SKM-1 treated with dmso at 0.1 percent for 144 hours (cell line): ENCODE measurements around the gene TGFB1.
A peak's percentile ranks its signal among the peaks of the same experiment; 100 is the strongest.

Experiments
- DNase-seq: peaks from one replicate; lab custom pipeline; 2025; ENCODE audit not compliant: unreplicated experiment; lab: John Stamatoyannopoulos, UW

The TGFB1 gene

DNA sequence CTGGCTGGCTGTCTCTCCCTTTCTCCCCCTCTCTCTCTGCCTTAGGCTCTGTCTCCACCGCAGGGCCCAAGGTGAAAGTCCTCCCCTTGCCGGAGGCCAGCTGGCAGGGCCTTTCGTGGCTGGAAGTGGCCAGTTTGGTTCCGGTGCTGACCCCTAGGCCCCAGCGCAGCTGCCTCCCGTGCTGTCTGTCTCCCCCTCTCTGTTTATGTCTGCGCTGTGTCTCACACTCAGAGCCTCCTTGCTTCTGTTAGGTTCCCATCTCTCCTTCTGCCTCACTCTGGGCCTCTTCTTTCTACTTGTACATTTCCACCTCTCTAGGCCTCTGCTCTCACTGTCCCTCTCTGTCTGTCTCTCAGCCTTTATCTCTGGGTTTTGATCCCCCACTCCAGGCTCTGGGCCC is 30.7 kb downstream of the TGFB1 start:
- DNase-seq: no peak

DNA sequence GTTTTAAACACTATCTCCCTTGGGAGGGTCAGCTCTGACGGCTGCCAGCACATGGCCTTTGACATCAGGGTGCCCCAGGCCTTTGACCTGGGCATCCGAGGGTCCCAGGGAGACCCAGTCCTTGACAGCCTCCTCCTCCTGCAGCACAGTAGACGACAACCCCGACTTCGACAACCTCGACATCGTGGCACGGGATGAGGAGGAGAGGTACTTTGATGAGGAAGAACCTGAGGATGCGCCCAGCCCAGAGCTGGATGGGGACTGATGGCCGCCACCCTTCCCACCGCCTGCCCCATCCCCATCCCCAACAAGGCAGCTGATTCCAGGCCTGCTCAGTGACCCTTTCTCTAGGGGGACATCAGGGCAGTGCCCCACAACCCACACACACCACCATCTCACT is 31.3 kb downstream of the TGFB1 start:
- no peak for DNase-seq

DNA sequence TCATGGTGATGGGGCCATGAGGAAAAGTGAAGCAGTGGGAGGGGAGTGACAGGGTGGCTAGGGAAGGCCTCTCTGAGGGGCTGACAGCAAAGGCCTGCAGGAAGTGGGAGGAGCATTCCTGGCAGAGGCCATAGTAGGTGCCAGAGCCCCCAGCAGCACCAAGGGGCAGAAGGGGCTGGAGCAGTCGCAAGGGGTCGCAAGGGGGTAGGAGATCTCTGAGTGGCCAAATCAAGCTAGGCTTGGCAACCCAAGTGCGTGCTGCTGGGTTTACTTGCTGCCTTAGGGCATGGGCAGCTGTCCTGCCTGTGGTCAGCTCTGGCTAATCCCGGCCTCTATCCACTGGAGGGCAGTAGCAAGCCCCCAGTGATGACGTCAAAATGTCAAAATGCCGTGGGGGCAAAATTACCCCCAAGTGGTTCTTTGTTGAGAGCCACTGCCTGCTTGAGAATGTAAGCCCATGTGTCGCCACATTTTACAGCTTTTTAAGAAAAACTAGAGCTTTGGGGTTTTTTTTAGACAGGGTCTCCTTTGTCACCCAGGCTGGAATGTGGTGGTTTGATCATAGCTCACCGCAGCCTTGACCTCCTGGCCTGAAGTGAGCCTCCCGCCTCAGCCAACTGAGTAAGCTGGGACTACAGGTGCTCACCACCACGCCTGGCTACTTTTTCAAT is 32.0 kb downstream of the TGFB1 start:
- no peak for DNase-seq

DNA sequence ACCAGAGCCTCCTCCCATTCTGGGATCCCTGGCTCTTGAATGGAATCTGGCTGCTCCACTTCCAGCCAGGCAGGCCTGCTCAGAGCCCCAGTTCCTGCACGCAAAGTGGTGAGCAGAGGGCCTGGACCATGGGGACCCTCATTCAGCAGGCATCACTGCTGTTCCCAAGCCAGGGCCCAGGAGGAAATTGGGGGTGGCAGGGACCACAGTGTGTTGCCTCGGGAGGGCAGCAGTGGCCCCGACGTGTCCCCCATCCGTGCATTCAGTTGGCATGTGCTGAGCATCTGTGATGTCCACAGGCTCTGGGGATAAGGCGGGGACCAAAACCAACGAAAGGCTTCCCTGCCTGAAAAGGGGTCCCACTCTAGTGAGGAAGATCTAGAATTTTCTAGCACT is 32.5 kb downstream of the TGFB1 start:
- DNase-seq: no peak

DNA sequence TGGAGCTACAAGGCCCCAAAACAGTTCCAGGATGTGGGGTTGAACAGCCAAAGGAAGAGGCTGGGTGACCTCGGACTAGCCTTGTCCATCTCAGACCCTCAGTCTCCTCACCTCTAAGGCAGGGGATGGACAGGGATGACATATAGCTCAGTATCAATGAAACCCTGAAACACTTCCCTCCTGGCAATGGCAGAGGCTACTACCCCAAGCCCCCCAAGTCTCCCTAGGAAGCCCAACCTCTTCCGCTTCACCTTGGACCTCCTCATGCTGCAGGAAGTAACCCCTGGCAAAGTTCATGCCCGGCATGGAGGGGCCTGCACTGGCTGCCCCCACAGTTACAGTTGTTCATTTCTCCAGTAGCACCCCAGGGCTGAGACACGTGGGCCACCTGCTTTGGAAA is 33.2 kb downstream of the TGFB1 start:
- no peak for DNase-seq

DNA sequence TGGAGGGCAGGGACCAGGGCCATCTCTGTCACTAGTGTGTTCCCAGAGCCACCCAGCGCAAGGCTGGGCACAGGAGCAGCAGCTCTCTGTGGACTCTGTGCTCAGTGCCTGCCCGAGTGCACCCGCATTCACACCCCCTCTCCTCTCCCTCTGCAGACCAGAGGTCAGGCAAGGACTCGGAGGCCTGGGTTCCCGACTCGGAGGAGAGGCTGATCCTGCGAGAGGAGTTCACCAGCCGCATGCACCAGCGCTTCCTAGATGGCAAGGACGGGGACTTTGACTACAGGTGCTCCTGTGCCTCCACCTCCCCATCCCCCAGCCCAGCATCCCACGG is 33.6 kb downstream of the TGFB1 start:
- DNase-seq: no peak

DNA sequence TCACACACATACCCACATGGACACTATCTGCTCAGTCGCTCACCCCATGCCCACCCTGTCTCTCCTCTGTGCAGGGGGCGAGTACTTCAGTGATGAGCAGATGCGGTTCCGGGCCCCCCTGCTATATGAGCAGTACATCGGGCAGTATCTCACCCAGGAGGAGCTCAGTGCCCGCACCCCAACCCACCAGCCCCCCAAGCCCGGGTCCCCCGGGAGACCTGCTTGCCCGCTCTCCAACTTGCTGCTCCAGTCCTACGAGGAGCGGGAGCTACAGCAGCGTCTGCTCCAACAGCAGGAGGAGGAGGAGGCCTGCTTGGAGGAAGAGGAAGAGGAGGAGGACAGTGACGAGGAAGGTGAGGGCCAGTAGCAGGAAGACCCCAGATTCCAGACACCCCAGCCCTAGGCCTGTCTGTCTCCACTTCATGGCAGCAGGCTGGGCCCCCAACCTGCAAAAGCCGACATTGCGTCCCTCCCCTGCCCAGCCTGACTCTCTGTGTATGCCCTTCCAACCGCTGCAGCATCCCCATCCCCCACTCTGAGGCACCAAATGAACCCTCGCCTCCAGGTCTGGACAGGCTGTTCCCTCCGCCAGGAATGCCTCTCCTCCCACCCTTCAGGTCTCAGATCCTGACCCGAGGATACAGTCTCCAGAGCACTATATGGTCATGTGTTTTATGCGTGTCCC is 34.1 kb downstream of the TGFB1 start:
- DNase-seq: no peak

DNA sequence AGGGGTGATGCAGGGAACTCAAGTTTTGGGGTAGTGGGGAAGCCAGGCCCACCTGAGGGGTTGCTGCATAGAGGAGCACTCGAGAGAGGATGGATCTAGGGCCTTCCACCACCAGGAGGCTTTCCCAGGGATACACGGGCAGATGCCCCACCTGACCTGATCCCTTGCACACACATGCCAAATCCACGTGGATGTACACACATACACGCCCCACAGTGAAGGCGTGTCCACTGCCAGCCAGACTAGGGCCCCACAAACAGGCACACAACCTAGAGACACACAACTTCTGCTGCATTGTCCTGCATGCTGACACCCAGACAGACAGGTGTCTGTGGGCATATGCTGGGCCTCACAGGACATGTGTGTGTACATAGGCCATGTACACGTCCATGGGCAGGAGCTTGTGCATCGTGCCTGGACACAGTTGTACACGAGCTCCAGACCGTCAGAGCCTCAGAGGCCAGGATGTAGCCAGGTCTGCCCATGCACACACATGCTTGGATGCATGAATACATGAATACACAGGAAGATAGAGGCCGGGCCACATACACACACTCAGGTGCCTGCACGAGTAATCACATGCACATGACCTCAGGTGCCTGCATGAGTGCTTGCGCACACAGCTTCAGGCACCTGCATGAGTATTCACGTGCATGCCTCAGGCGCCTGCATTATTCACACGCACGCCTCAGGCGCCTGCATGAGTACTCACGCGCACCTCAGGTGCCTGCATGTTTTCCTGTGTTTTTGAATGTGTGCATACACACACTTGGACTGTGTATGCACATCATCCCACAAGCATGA is 34.8 kb downstream of the TGFB1 start:
- DNase-seq: no peak

DNA sequence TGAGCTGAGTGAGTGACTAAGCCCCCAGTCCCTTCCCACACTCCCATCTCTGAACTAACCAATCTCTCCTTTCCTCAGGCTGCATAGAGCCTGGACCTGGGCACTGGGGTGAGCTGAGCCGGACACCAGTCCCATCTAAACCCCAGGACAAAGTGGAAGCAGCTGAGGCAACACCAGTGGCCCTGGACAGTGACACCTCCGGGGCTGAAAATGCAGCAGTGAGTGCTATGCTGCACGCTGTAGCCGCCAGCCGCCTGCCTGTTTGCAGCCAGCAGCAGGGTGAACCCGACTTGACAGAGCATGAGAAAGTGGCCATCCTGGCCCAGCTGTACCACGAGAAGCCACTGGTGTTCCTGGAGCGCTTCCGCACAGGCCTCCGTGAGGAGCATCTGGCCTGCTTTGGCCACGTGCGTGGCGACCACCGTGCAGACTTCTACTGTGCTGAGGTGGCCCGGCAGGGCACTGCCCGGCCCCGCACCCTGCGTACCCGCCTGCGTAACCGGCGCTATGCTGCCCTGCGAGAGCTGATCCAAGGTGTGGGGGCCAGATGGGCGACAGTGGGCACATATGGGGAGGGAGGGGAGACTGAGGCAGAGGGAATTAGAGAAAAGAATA is 37.3 kb downstream of the TGFB1 start:
- DNase-seq: no peak

DNA sequence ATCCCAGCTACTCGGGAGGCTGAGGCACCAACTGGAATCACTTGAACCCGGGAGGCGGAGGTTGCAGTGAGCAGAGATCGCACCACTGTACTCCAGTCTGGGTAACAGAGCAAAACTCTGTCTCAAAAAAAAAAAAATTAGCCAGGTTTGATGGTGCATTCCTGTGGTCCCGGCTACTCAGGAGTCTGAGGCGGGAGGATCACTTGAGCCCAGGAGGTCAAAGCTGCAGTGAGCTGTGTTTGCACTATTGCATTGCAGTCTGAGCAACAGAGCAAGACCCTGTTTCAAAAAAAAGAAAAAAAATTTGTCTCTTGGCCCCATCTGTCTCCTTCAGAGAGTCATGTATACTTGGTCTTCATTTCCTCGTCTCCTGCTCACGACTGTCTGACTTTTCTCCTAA is 42.1 kb downstream of the TGFB1 start:
- no peak for DNase-seq

DNA sequence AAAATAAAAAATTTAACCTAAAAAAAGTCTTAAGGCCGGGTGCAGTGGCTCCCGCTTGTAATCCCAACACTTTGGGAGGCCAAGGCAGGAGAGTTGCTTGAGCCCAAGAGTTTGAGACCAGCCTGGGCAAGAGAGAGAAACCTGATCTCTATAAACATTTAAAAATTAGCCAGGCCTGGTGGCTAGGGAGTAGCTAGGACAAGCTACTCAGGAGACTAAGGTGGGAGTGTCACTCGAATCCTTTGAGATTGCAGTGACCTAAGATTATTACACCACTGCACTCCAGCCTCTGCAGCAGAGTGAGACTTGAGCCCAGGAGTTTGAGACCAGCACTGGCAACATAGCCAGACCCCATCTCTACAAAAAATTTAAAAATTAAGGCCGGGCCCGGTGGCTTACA is 42.6 kb downstream of the TGFB1 start:
- no peak for DNase-seq

DNA sequence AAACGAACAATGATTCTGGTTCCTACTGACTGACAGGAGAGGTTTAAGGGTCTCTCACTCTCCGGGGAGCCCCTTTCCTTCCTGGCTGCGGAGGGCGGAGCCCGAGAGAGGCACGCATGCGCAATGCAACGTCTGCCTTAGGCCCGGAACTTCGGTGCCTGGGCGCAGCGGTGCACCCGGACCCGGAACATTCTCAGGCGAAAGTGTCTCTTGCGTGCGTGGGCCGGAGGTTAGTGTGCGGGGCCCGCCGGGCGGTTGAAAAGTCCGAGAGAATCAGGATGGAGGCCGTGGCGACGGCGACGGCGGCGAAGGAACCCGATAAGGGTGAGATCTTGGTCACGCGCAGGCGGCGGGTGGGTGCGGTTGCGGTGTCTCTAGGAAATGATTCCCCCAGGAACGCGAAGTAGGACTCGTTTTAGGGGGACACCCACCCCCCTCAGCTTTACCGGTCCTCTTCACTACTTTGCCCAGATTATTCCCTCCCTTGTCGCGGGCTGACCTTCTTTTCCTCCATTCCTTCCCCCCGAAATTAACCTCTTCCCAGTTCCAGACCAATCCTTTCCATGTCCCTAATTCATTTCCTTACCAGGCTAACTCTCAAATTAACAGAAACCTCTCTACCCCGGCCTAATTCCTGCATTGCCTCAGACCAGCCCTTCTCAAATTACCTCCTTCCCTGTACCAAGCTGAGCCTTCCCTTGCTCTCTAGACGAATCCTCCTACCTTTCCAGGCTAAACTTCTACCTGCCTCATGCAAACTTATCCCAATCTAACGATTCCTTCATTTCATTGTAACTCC is 43.5 kb downstream of the TGFB1 start, which contains the start of gene CCDC97:
Gene CCDC97 (plus strand): TSS at position 140 of the 799 bp plus-strand sequence. CDS start 139 bp downstream, at position 279.
- peak; percentile 70 for DNase-seq

DNA sequence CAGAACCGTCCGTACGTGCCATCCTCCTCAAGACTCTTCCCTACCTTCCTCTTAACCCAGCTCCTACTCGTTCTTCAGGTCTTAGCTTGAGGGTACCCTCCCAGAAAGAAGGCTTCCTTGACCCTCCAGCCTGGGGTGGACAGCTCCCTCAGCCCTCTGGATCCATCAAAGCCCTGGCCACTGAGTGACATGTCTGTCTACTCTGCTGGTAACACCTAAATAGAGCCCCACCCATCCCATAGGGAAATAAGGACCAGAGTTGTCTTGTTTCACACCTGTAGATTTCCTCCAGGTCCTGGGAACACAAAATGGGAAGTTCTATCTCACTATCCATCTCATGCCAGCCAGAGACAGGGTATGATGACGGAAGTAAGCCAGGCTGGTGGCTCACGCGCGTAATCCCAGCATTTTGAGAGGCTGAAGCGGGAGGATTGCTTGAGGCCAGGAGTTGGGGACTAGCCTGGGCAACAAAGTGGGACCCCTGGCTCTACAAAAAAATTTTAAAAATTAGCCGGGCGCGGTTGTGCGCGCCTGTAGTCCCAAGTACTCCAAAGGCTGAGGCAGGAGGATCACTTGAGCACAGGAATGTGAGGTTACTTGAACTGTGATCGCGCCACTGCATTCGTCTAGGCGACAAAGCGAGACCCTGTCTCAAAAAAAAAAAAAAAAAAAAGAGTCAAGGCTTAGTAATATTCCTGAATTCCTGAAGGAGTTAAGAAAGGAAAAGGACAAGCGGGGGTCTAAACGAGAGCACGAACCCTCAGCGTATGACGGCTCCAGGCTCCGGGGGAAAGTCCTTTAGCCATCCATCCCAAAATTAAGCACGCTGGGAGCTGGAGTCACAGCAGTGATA is 44.3 kb downstream of the TGFB1 start:
- DNase-seq: no peak

DNA sequence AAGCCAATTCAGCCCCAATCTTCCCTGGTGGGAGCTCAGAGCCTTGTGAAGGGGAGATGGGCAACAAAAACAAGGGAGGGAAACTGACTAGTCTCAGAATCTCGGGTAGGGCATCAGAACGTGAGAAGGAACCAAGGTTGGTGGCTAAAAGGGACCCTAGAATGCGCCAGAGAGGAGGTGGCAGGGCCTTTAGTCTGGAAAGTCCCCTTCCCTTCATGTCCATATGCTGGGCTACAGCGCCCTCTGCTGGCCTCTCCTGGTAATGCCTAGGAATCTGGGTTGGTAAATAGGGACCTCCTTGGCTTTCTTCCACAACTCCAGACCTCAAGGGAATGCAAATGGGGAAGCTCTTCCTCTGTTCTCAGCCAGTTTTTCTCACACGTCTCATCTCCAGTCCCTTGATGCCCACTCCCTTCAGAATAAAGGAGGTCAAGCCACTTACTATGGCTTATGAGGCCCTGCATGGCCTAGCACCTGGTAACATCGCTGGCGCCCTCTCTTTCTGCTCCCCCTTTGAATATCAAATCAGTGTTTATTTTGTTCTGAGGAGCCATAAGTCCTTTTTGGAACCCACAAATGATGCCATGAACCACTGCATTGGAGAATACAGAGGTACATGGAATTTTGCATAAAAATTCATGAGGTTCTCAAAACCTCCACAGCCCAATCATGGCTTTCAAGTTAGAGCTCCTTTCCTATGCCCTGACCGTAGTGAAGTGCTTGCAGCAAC is 45.1 kb downstream of the TGFB1 start:
- DNase-seq: peak; percentile 70

DNA sequence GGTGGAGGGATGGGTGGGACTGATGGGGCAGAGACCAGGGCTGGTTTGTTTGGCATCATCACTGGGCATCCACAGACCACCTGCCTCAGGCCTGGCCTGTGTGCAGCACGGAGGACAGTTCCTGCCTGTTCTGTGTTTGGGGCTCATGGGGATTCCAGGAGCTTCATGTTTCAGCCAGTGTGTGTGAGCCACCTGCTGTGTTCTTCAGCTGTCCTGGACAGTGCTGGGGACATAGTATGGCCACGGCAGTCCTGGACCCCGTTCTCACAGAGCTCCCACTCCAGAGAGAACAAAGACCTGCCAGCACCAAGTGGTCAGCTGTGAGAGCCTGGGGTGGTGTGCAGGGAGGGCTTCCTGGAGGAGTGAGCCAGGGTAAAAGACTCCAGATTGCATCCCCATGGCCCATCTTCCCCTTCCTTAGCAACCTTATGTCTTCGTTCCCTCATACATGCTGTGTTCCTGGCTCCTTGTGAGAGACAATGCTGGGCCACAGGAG is 45.7 kb downstream of the TGFB1 start:
- DNase-seq: no peak

DNA sequence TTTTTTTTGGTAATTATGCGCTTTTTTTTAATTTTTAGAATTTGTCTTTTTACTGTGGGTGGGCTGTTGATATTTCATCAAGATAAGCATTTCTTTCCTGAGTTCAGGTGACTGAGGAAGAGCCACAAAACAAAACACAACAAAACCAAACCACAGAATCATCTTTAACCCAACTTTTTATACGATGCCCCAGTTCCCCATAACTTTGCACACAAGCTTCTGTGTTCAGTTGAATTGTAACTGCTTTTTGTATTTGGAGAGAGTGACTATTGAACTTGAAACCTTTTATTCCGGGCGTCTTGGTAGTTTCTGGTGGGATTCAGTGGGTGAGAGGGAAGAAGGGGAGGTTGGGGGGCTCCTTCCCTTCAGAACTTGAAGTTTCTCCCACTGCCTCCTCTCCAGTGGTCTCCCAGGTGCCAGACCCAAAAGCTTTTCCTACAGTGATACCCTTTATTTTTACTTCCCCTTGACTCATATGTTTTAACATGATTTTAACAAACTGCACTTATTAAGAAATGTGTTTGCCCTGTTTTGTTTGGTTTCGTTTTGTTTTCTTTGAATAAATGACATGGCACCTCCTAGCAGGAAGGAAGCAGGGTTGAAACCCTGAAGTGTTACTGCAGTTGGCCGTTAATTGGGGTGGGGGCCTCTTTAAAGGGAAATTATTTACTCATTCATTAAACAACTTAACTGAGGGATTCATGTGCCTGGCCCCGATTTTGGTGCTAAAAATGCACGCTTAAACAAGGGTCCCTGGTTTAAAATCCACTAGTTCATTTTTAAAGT is 46.4 kb downstream of the TGFB1 start:
- no peak for DNase-seq

DNA sequence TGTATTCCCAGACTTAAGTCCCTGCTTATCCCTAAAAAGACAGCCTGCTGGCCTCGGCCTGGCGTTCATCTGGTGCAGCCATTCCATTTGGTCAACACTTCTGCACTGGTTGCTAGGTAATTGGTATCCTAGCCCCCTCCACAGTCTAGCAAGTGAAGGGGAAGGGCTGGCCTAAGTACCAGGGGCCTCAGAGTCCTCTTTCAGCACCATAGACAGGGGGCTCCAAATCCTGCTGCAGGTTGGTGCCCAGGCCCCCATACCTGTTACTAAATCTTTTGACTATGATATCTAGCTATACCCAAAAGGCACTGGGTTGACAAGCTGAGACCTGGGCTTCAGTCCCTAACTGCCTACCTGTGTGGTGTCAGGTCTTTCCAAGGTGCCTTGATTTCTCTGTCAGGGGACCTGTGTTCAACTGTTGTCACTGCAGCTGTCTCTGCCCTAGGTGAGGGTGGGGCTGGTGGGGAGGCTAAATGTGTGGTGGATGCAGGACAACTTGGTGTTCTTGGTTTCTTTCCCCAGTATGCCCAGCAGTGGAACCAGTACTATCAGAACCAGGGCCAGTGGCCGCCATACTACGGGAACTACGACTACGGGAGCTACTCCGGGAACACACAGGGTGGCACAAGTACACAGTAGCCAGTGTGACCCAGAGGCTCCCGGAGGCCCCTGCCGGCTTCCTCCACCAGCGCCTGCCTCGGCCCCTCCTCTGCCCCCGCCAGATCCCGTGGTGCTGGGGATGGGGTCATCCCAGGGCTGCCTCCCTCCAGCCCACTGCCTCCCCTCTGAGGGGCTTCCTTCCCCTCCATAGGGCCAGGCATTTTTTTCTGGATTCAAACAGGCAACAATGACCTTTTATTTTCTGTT is 47.6 kb downstream of the TGFB1 start:
- DNase-seq: no peak
